Hindlimb muscle (tissue), 1 donor: ENCODE data around the gene DAAM2. TPM values are rescaled to one million over a fixed set of nuclear protein-coding genes. Genes with fewer than 3 reads are reported as not detected.

Experiments
- DNase-seq: peaks from one replicate; pipeline ENCODE4 v3.0.0-alpha.2; 2013
- polyA plus RNA-seq: library from polyadenylated mRNA; unstranded; fragments of 120-200 nt; gene quantifications from one replicate; pipeline ENCODE4 v1.2.1, GENCODE V29; 2013; ENCODE audit not compliant: insufficient read length

DAAM2 gene
- polyA plus RNA-seq, 1 donor: 43.2 TPM

- DNase-seq: no peak
These were observed 27.5 kb downstream of the DAAM2 start for GRCh38 chr6:39819676-39820075.

GRCh38 chr6:39820553-39820952 lies 28.4 kb downstream of the DAAM2 start:
- no peak for DNase-seq

- no peak for DNase-seq
These were observed 29.0 kb downstream of the DAAM2 start for GRCh38 chr6:39821046-39821740.

- DNase-seq: peak; percentile 47
These were observed 29.8 kb downstream of the DAAM2 start for GRCh38 chr6:39821742-39822532.

- DNase-seq: no peak
These were observed 31.0 kb downstream of the DAAM2 start for GRCh38 chr6:39822846-39823815.

GRCh38 chr6:39824030-39824926 lies 32.1 kb downstream of the DAAM2 start:
- DNase-seq: no peak

GRCh38 chr6:39829331-39829730 lies 37.2 kb downstream of the DAAM2 start:
- DNase-seq: no peak

- DNase-seq: no peak
These were observed 38.3 kb downstream of the DAAM2 start for GRCh38 chr6:39830444-39830843.

- no peak for DNase-seq
These were observed 39.5 kb downstream of the DAAM2 start for GRCh38 chr6:39831701-39832100.

GRCh38 chr6:39834278-39834677 lies 42.1 kb downstream of the DAAM2 start:
- no peak for DNase-seq

- DNase-seq: no peak
These were observed 42.7 kb downstream of the DAAM2 start for GRCh38 chr6:39834866-39835265.

- DNase-seq: peak; percentile 48
These were observed 43.7 kb downstream of the DAAM2 start for GRCh38 chr6:39835821-39836295.

- DNase-seq: no peak
These were observed 44.4 kb downstream of the DAAM2 start for GRCh38 chr6:39836606-39837005.

GRCh38 chr6:39839445-39839844 lies 47.3 kb downstream of the DAAM2 start:
- no peak for DNase-seq

GRCh38 chr6:39840781-39841180 lies 48.6 kb downstream of the DAAM2 start:
- DNase-seq: no peak

- no peak for DNase-seq
These were observed 49.1 kb downstream of the DAAM2 start for GRCh38 chr6:39841291-39841690.

GRCh38 chr6:39841923-39842322 lies 49.7 kb downstream of the DAAM2 start:
- no peak for DNase-seq

GRCh38 chr6:39843305-39844020 lies 51.3 kb downstream of the DAAM2 start:
- DNase-seq: peak; percentile 29

- no peak for DNase-seq
These were observed 52.7 kb downstream of the DAAM2 start for GRCh38 chr6:39844866-39845265.

- peak; percentile 49 for DNase-seq
These were observed 55.0 kb downstream of the DAAM2 start for GRCh38 chr6:39847221-39847620.

GRCh38 chr6:39848171-39848570 lies 56.0 kb downstream of the DAAM2 start:
- no peak for DNase-seq
